Measurements from ENCODE around the gene IL31RA.

The IL31RA gene

DNA sequence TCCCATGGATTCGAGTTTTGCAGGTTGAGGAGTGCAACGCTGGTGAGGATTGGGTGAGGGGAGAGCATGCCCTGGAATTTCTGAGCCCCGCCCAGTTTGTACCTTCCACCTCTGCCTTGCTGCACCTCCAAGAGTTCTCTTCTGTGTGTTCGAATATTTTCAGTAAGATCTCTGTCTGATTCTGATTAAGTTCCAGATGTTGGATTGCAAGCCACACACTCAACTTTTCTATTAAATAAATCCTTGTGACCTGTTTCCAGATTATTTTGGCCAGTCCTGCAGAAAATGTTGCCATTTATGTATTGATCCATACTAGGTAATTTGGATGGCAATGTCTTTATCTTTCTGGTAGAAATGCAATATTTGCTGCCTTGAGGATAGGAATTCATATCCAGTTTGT lies 54.1 kb downstream of the IL31RA start:
- Histone ChIP-seq H3K36me3 (ENCODE audit: low read length) (no peaks in the 10 kb centered on the region), H4K20me1 (ENCODE audit: low read depth, low read length) (no peaks in the 10 kb centered on the region)
- no peak for TF ChIP-seq EZH2phosphoT487 (conservative IDR thresholded peaks at IDR 0.05; ENCODE audit: low read length)
- TF ChIP-seq, protein P1, sequence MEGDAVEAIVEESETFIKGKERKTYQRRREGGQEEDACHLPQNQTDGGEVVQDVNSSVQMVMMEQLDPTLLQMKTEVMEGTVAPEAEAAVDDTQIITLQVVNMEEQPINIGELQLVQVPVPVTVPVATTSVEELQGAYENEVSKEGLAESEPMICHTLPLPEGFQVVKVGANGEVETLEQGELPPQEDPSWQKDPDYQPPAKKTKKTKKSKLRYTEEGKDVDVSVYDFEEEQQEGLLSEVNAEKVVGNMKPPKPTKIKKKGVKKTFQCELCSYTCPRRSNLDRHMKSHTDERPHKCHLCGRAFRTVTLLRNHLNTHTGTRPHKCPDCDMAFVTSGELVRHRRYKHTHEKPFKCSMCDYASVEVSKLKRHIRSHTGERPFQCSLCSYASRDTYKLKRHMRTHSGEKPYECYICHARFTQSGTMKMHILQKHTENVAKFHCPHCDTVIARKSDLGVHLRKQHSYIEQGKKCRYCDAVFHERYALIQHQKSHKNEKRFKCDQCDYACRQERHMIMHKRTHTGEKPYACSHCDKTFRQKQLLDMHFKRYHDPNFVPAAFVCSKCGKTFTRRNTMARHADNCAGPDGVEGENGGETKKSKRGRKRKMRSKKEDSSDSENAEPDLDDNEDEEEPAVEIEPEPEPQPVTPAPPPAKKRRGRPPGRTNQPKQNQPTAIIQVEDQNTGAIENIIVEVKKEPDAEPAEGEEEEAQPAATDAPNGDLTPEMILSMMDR (IDR thresholded peaks at IDR 0.05; ENCODE audit: insufficient read depth, low read length, poor library complexity, severe bottlenecking), result no peak

DNA sequence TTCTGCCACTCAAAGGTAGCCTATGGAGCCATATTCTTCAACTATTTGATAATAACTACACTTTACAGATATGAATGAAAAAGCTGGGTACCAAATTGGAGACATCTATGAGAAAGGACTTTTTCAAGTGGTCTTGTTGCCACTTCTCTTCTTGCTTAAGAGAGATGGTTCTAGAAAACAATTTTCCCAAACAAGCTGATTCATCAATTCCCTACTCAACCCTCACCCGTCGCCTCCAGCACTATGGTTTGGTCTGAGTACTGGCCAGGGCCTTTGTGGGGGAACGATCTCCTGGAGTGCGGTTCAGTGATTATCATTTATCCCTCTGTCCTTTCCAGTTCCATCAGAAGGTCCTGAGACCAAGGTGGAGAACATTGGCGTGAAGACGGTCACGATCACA lies 56.8 kb downstream of the IL31RA start:
- no peak for TF ChIP-seq EZH2phosphoT487 (conservative IDR thresholded peaks at IDR 0.05; ENCODE audit: low read length)
- TF ChIP-seq, protein P1 (IDR thresholded peaks at IDR 0.05; ENCODE audit: insufficient read depth, low read length, poor library complexity, severe bottlenecking), result no peak
- no peaks in the 10 kb centered on the region for H3K9me2 ChIP-seq (replicated peaks; ENCODE audit: insufficient read depth, low read length)
- H3K9ac ChIP-seq (ENCODE audit: low read length), result no peak overlapping the region
- H3K4me3 ChIP-seq (ENCODE audit: insufficient read depth, low read length, poor library complexity, severe bottlenecking), result no peak overlapping the region
- H4K20me1 ChIP-seq (ENCODE audit: low read depth, low read length), result no peaks in the 10 kb centered on the region
- no peak overlapping the region for H3K4me2 ChIP-seq (ENCODE audit: low read depth, low read length, poor library complexity, severe bottlenecking)
- H3K27ac ChIP-seq (ENCODE audit: low read depth, low read length), result no peak overlapping the region
- H3K9me3 ChIP-seq (ENCODE audit: insufficient read depth, low read length), result no peaks in the 10 kb centered on the region
- no peaks in the 10 kb centered on the region for H3K79me2 ChIP-seq (ENCODE audit: insufficient read depth, low read length)
- 0 out of 2 replicates have a peak, but pooled peaks cover 2% of the 10 kb centered on the region for H3K27me3 ChIP-seq (ENCODE audit: low read length)
- no peaks in the 10 kb centered on the region for H3K36me3 ChIP-seq (ENCODE audit: low read length)
- H3F3A ChIP-seq (ENCODE audit: insufficient read depth), result no peaks in the 10 kb centered on the region
- no peak overlapping the region for H2AFZ ChIP-seq (ENCODE audit: low read depth, low read length, severe bottlenecking)

More for the DNA sequence above, 54.1 kb downstream of the IL31RA start:
- Histone ChIP-seq H3F3A (ENCODE audit: insufficient read depth) (no peaks in the 10 kb centered on the region), H3K4me3 (ENCODE audit: insufficient read depth, low read length, poor library complexity, severe bottlenecking) (no peak overlapping the region), H3K9me2 (replicated peaks; ENCODE audit: insufficient read depth, low read length) (no peaks in the 10 kb centered on the region), H3K9ac (ENCODE audit: low read length) (no peak overlapping the region), H3K4me2 (ENCODE audit: low read depth, low read length, poor library complexity, severe bottlenecking) (no peak overlapping the region), H3K27ac (ENCODE audit: low read depth, low read length) (no peak overlapping the region), H3K27me3 (ENCODE audit: low read length) (no peaks in the 10 kb centered on the region), H3K79me2 (ENCODE audit: insufficient read depth, low read length) (no peaks in the 10 kb centered on the region), H2AFZ (ENCODE audit: low read depth, low read length, severe bottlenecking) (no peak overlapping the region), H3K9me3 (ENCODE audit: insufficient read depth, low read length) (no peaks in the 10 kb centered on the region)

DNA sequence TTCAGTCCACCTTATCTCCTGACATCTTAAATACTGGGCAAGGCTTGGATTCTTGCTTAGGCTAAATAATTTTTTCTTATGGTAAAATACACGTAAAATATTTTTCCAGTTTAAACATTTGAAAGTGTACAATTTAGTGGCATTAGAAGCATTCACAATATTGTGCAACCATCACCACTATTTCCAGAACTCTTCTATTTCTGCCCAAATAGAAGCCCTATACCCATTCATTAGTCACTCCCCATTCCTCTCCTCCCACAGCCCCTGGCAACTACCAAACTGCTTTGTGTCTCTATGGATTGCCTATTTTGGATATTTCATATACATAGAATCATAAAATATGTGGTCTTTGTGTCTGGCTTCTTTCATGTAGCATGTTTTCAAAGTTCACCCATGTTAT lies 57.6 kb downstream of the IL31RA start:
- Histone ChIP-seq H3K4me3 (ENCODE audit: insufficient read depth, low read length, poor library complexity, severe bottlenecking) (no peak overlapping the region), H3K79me2 (ENCODE audit: insufficient read depth, low read length) (no peaks in the 10 kb centered on the region), H2AFZ (ENCODE audit: low read depth, low read length, severe bottlenecking) (no peak overlapping the region), H3K9ac (ENCODE audit: low read length) (no peak overlapping the region), H3F3A (ENCODE audit: insufficient read depth) (no peaks in the 10 kb centered on the region), H3K9me2 (replicated peaks; ENCODE audit: insufficient read depth, low read length) (no peaks in the 10 kb centered on the region), H3K27ac (ENCODE audit: low read depth, low read length) (no peak overlapping the region), H3K27me3 (ENCODE audit: low read length) (0 out of 2 replicates have a peak, but pooled peaks cover 2% of the 10 kb centered on the region), H3K4me2 (ENCODE audit: low read depth, low read length, poor library complexity, severe bottlenecking) (no peak overlapping the region), H3K36me3 (ENCODE audit: low read length) (no peaks in the 10 kb centered on the region), H4K20me1 (ENCODE audit: low read depth, low read length) (no peaks in the 10 kb centered on the region), H3K9me3 (ENCODE audit: insufficient read depth, low read length) (no peaks in the 10 kb centered on the region)
- TF ChIP-seq EZH2phosphoT487 (conservative IDR thresholded peaks at IDR 0.05; ENCODE audit: low read length), result no peak

DNA sequence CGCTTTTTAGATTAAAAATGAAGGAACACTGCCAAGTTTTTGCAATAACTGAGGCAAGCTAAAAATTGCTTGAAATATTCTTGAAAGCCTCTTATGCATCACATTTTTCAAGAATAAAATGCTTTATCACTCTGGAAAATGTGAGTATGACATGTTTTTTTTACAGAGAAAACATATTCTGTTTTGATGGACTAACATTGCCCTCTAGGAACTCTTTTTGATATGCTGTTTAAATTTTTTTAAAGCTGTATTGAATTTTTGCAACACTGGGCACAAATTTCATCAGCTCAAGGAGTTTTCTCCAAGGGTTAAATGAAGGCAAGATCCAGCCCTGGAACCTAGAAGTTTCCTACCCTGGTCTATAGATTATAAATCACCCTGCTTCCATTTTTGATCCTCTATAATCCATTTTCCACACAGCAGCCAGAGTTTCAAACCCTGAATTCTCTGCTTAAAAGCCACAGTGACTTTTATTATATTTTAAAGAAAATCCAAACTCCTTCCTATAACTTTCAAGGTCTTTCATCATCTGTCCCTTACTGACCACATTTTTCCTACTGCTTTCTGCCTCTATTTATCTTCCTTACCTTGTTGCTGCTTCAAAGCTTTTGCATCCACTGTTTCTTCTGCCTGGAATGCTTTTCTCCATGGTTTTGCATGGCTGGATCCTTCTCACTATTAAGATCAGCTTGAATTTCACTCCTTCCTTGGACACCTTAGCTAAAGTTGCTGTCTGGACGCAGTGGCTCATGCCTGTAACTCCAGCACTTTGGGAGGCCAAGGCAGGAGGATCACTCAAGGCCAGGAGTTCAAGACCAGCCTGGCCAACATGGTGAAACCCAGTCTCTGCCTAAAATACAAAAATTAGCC lies 60.9 kb downstream of the IL31RA start:
- Histone ChIP-seq H3K36me3 (ENCODE audit: low read length) (no peaks in the 10 kb centered on the region), H4K20me1 (ENCODE audit: low read depth, low read length) (no peaks in the 10 kb centered on the region), H2AFZ (ENCODE audit: low read depth, low read length, severe bottlenecking) (no peak overlapping the region), H3K9ac (ENCODE audit: low read length) (no peak overlapping the region), H3F3A (ENCODE audit: insufficient read depth) (no peaks in the 10 kb centered on the region), H3K27me3 (ENCODE audit: low read length) (0 out of 2 replicates have a peak, but pooled peaks cover 2% of the 10 kb centered on the region), H3K27ac (ENCODE audit: low read depth, low read length) (no peak overlapping the region), H3K9me2 (replicated peaks; ENCODE audit: insufficient read depth, low read length) (no peaks in the 10 kb centered on the region), H3K9me3 (ENCODE audit: insufficient read depth, low read length) (no peaks in the 10 kb centered on the region), H3K79me2 (ENCODE audit: insufficient read depth, low read length) (no peaks in the 10 kb centered on the region), H3K4me3 (ENCODE audit: insufficient read depth, low read length, poor library complexity, severe bottlenecking) (no peak overlapping the region), H3K4me2 (ENCODE audit: low read depth, low read length, poor library complexity, severe bottlenecking) (no peak overlapping the region)
- TF ChIP-seq, protein P1 (IDR thresholded peaks at IDR 0.05; ENCODE audit: insufficient read depth, low read length, poor library complexity, severe bottlenecking), result no peak
- TF ChIP-seq EZH2phosphoT487 (conservative IDR thresholded peaks at IDR 0.05; ENCODE audit: low read length), result no peak

All from SU-DHL-6 (cell line).